Nephron progenitor cell (in vitro differentiated cells): ENCODE results near the gene NOVA1.
"Not testable (repeated sequence)": the region's sequence is repeated elsewhere in the genome, so short reads cannot be mapped to it uniquely, and the experiment has no call there.

Source experiments
- DNase-seq: peaks from one replicate; pipeline ENCODE4 v3.0.0; 2021
- H3K27ac Mint-ChIP-seq: 2 replicates; pipeline ENCODE4 v1.8.0; 2021; ENCODE audit warnings: mild to moderate bottlenecking, moderate library complexity, mixed read lengths
- H3K27me3 Mint-ChIP-seq: 2 replicates; pipeline ENCODE4 v1.8.0; 2021; ENCODE audit warnings: mild to moderate bottlenecking, low read depth, mixed read lengths; ENCODE audit not compliant: poor library complexity
- H3K36me3 Mint-ChIP-seq: 2 replicates; pipeline ENCODE4 v1.8.0; 2021; ENCODE audit warnings: low read depth, mixed read lengths
- H3K4me1 Mint-ChIP-seq: 2 replicates; pipeline ENCODE4 v1.8.0; 2021; ENCODE audit warnings: mixed read lengths
- H3K4me3 Mint-ChIP-seq: 2 replicates; pipeline ENCODE4 v1.8.0; 2021; ENCODE audit warnings: mild to moderate bottlenecking, moderate library complexity, mixed read lengths
- H3K9me3 Mint-ChIP-seq: 2 replicates; pipeline ENCODE4 v1.8.0; 2021; ENCODE audit warnings: mild to moderate bottlenecking, moderate library complexity, mixed read lengths
- TF ChIP-seq, protein P1 (sequence below): fragments of 200-600 bp; sonication (generic); IDR thresholded peaks from 2 replicates; pipeline ENCODE4 v1.5.0; 2021; ENCODE audit warnings: antibody characterized with exemption

NOVA1 gene, protein sequence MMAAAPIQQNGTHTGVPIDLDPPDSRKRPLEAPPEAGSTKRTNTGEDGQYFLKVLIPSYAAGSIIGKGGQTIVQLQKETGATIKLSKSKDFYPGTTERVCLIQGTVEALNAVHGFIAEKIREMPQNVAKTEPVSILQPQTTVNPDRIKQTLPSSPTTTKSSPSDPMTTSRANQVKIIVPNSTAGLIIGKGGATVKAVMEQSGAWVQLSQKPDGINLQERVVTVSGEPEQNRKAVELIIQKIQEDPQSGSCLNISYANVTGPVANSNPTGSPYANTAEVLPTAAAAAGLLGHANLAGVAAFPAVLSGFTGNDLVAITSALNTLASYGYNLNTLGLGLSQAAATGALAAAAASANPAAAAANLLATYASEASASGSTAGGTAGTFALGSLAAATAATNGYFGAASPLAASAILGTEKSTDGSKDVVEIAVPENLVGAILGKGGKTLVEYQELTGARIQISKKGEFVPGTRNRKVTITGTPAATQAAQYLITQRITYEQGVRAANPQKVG

GRCh38 chr14:26597589-26598080 is at the start of gene NOVA1:
Gene NOVA1, minus strand, starts transcription at chr14:26598033. Its CDS starts 597 bp downstream, at chr14:26597436.
- TF ChIP-seq, protein P1, sequence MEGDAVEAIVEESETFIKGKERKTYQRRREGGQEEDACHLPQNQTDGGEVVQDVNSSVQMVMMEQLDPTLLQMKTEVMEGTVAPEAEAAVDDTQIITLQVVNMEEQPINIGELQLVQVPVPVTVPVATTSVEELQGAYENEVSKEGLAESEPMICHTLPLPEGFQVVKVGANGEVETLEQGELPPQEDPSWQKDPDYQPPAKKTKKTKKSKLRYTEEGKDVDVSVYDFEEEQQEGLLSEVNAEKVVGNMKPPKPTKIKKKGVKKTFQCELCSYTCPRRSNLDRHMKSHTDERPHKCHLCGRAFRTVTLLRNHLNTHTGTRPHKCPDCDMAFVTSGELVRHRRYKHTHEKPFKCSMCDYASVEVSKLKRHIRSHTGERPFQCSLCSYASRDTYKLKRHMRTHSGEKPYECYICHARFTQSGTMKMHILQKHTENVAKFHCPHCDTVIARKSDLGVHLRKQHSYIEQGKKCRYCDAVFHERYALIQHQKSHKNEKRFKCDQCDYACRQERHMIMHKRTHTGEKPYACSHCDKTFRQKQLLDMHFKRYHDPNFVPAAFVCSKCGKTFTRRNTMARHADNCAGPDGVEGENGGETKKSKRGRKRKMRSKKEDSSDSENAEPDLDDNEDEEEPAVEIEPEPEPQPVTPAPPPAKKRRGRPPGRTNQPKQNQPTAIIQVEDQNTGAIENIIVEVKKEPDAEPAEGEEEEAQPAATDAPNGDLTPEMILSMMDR = no peak
- H3K9me3 Mint-ChIP-seq = no peaks in the 10 kb centered on the region
- peaks cover 13% of the 10 kb centered on the region for H3K27me3 Mint-ChIP-seq
- no peaks in the 10 kb centered on the region for H3K36me3 Mint-ChIP-seq
- no peak for DNase-seq
- H3K27ac Mint-ChIP-seq = peak within 1 kb of the TSS; percentile 92
- H3K4me1 Mint-ChIP-seq = peaks cover 36% of the 10 kb centered on the region
- H3K4me3 Mint-ChIP-seq = peak within 1 kb of the TSS; percentile 100

DNA sequence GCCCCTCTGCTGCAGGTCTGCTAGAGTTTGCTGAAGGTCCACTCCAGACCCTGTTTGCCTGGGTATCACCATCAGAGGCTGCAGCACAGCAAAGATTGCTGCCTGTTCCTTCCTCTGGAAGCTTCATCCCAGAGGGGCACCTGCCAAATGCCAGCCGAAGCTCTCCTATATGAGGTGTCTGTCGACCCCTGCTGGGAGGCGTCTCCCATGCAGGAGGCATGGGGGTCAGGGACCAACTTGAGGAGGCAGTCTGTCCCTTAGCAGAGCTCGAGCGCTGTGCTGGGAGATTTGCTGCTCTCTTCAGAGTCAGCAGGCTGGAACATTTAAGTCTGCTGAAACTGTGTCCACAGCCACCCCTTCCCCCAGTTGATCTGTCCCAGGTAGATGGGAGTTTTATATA is 47.2 kb upstream of the NOVA1 start:
- not testable (repeated sequence) for H3K4me1 Mint-ChIP-seq, H3K27ac Mint-ChIP-seq, H3K27me3 Mint-ChIP-seq, H3K36me3 Mint-ChIP-seq, H3K4me3 Mint-ChIP-seq, DNase-seq
- H3K9me3 Mint-ChIP-seq = peaks cover 37% of the 10 kb centered on the region

- Mint-ChIP-seq H3K9me3 (peaks cover 16% of the 10 kb centered on the region), H3K4me3 (no peak overlapping the region), H3K27ac (no peak overlapping the region), H3K36me3 (no peaks in the 10 kb centered on the region), H3K4me1 (peaks cover 4% of the 10 kb centered on the region), H3K27me3 (no peaks in the 10 kb centered on the region)
- no peak for DNase-seq
- TF ChIP-seq, protein P1 = no peak
Observed at GRCh38 chr14:26636561-26636960, 38.7 kb upstream of the NOVA1 start.

GRCh38 chr14:26634946-26635345 is 37.1 kb upstream of the NOVA1 start:
- not testable (repeated sequence) for H3K4me3 Mint-ChIP-seq, DNase-seq, H3K27me3 Mint-ChIP-seq, H3K36me3 Mint-ChIP-seq, H3K9me3 Mint-ChIP-seq, H3K27ac Mint-ChIP-seq, H3K4me1 Mint-ChIP-seq

DNA sequence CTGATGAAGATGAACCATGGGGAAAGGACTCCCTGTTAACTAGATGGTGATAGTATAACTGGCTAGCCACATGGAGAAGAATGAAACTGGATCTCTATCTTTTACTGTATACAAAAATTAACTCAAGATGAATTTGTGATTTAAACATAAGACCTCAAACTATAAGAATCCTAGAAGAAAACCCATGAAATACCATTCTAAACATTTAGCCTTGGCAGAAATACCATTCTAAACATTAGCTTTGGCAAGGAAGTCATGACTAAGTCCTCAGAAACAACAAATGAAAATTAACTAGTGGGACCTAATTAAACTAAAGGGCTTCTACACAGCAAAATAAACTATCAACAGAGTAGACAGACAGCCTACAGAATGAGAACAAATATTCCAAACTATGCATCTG is 28.4 kb upstream of the NOVA1 start:
- H3K4me1 Mint-ChIP-seq = no peaks in the 10 kb centered on the region
- no peak overlapping the region for H3K4me3 Mint-ChIP-seq

DNA sequence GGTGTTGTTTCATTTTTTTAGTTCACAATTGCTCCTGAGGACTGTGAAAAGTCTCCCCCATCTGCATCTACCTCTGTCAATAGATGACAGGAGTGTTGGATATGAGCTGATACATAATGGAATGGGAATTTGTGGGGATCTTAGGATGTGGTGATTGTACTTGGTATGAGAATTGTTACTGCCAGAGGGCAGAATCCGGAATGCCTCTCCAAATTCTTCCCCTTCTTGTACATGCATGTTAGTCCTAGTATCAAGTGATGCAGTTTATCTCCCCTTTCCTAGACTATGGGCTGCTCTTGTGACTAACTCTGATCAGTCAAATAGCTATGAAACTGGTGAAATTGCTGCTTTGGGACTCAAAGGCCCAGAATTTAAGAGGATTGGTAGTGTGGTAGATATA is 24.8 kb upstream of the NOVA1 start:
- TF ChIP-seq, protein P1 = no peak
- no peak for DNase-seq
- Mint-ChIP-seq H3K9me3 (no peaks in the 10 kb centered on the region), H3K27ac (no peak overlapping the region), H3K4me3 (no peak overlapping the region), H3K4me1 (no peaks in the 10 kb centered on the region), H3K27me3 (no peaks in the 10 kb centered on the region), H3K36me3 (no peaks in the 10 kb centered on the region)

More for the DNA sequence above, 28.4 kb upstream of the NOVA1 start:
- no peaks in the 10 kb centered on the region for H3K27me3 Mint-ChIP-seq
- DNase-seq = no peak
- no peaks in the 10 kb centered on the region for H3K36me3 Mint-ChIP-seq
- TF ChIP-seq, protein P1 = no peak
- no peaks in the 10 kb centered on the region for H3K9me3 Mint-ChIP-seq
- H3K27ac Mint-ChIP-seq = no peak overlapping the region
